Stimulated activated naive CD4-positive, alpha-beta T cell treated with Interleukin-2 at 50 U/mL for 16 hours (primary cell): ENCODE data around the gene PLXDC2.

Experiments used
- DNase-seq: peaks from one replicate; lab custom pipeline; 2025; lab: John Stamatoyannopoulos, UW

Gene PLXDC2

DNA sequence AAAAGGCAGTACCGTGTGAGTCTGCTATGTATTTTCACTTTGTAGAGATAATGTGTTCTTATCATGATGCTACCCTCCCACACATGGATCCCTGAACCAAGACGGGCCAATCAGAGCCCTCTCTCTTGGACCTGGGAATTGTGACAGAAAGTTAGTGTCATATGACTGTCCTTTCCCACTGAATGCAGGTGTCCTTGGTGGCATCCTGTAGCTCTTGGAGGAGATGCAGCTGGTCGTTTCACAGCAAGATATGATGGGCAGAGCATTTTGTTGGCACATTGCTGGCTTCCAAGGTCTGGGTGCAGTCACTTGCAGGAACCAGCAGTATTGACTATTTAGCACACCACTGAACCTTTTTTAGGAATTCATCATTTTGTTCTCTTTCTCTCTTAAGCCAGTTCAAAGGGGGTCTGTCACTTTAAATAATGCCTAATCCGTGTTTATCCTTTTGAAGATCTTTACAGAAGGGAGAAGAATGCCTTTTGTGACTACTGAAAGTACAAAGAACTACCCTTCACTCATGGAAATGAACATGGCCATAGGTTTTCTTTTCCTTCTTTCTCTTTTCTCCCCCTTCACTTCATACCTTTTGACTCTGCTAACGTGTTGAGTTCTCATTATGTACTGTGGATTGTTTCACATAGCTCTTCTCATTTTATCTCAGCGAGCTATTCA lies 125.1 kb downstream of the PLXDC2 start:
- no peak for DNase-seq

DNA sequence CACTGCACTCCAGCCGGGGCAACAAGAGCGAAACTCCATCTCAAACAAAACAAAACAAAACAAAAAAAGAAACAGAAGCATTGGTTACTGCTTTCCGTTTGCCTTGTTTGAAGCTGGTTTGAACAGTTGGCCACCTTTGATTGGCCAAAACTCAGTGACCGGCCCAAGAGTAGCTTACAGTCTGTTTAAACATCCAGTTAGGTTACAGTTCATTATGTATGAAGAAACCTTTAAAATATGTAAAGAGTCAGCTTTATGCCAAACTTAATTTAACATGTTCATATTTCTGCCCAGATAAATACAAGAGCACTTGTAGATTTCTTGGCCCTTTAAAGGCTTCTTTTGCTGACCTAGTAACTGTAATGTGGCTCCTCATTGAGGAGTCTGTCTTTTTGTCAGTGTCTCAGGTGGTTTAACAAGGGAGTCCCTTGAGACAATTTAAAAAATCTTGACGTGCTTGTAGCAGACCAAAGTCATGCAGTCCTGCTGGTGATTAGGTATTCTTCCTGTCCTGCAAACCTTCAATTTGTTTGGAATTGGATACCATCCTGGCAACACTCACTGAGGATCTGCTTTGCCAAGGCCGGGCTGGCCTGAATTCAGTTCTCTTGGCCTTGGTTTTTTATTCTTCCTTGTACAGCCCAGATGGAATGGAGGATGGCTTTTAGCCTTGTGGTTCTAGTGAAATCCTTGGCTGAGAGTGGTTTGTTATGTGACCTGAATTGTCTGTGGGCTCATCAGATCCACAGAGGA lies 128.9 kb downstream of the PLXDC2 start:
- no peak for DNase-seq

DNA sequence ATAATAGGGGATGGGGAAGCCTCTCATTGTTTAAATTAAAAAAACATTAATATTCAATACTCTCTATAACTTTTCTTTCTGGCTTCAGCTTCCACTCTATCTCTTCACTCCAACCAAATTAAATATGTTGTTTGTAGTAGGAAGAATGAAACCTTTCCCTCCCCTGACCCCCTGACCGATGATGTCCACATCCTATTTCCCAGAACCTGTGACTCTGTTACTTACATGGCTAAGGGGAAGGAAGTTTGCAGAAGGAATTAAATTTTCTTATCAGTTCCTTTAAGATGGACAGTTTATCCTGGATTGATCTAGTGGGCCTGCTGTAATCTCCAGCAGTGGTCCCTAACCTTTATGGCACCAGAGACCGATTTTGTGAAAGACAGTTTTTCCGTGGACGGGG lies 130.0 kb downstream of the PLXDC2 start:
- no peak for DNase-seq

DNA sequence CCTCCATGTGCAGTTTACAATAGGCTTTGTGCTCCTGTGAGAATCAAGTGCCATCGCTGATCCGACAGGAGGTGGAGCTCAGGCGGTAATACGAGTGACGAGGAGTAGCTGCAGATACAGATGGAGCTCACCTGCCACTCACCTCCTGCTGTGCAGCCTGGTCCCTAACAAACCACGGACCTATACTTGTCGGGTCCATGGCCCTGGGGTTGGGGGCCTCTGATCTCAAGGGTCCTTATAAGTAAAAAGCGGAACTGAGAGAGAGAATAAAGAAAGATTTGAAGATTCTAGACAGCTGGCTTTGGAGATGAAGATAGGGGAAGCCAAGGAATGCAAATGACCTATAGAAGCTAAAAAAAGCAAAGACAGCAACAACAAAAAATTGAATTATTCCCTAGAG lies 130.6 kb downstream of the PLXDC2 start:
- no peak for DNase-seq

DNA sequence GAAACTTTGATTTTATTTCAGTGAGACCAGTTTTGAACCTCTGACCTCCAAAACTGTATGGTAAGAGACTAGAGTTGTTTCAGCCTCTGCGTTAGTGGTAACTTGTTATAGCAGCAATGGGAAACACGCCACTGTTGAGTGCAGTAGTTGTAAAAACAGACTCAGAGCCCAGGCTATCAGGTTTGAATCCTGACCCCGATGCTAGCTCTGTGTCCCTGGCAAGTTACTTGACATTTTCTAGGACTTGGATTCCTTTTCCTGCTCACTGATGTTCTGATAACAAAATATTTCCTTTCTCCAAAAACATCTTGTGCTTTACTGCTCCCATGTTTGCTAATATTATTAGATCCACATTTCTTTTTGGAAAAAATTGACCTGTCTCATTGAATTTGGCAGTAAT lies 131.0 kb downstream of the PLXDC2 start:
- DNase-seq, result no peak

DNA sequence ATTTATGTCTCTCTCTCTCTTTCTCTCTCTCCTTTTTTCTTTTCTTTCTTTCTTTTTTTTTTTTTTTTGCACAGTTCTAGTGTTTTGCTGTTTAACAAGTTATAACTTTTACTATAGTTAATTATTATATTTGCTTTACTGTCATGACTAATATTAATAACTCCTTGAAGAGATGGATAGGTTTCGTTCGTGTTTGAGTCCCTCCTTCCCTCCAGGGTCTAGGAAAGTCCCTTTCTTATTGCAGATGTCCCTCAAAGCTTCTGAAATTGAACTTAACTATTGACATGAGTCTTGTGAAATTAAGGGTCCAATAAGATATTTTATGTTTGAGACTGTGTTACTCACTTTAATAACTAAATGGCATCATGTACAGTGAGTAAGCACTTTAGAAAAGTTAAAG lies 131.4 kb downstream of the PLXDC2 start:
- no peak for DNase-seq

DNA sequence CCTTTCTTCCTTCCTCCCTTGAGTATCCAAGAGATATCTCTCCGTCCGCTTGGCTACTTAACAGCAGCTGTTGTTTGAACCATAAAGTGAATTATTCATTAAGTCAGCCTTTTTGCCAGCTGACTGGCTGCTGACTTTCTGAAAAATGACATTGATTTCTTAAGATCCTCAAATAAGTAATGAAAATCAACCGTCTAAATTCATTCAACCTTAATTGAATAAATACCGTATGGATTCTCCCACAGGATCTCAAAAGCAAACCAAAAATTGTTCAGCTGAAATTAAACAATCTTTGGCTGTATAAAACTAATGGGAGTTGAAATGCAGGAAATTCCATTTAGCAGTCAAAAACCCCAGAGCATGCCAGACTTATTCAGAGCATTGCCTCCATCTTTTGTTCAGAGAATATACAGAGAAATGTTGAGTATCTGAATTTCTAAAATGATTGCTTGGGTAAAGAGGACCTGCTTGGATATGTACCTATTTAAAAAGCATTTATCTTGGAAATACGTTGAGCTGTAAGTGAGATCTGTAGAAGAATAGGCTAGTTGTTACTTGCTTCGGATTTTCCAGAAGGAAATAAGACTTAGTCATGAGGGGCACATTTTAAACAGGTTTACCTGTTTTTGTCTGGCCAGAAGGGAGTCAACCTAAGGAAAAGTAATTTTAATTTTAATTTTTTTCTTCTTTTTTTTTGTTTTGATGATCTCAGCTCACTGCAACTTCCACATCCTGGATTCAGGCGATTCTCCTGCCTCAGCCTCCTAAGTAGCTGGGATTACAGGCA lies 136.2 kb downstream of the PLXDC2 start:
- no peak for DNase-seq

DNA sequence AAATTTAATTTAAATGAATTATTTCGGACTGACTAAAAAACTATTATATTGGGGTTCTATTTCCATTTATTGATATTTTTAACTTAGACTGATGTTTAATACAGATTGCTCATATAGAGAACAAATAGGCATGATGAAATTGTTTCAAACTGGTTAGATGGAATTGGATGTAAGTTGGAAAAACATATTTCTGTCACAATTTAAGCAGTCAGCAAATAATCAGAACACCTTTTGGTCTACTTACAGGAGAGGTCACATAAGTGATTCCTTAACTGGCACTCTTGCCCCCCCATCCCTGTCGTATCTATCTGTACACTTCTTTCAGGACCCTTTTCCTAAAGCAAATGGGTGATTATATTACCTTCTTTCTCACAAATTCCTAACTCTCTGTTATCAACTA lies 138.4 kb downstream of the PLXDC2 start:
- no peak for DNase-seq

DNA sequence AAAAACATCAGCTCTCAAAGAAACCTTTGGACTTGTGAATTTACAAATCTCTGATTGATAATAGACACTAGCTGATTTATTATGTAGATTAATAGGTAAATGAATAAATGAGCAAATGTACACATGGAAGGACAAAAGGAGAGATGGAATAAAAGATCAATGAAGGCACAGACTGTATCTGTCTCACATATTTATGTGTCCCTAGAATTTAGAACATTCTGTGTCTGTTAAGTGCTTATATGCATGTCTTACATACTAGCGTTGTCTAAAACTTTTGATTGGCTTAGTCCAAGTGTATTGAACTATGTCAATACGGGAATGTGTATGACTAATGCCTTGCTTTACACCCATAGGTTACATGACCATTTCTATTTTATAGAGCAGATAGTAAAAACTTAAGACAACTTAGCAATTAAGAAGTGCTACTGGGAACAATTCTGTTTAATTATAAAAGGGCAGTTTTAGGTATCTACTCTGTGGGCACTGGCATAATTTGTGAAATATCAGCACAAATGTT lies 140.3 kb downstream of the PLXDC2 start:
- DNase-seq, result no peak

DNA sequence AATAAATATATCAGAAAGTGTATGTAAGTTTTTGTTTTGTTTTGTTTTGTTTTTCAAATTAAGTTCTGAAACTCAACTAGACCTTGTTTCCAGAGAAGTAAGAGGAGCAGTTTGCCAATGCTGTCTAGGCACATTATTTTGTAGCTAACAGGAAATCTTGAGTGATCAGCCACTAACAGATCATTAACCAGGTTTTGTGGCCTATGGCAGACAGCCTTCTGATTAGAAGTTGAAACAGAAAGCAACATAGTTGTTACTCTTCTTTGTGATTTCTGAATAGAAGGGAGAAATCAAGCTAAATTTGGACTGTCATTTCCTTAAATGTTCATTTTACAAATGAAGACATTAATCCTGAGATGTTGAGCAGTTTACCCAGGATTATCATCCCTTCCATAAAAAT lies 142.6 kb downstream of the PLXDC2 start:
- no peak for DNase-seq

DNA sequence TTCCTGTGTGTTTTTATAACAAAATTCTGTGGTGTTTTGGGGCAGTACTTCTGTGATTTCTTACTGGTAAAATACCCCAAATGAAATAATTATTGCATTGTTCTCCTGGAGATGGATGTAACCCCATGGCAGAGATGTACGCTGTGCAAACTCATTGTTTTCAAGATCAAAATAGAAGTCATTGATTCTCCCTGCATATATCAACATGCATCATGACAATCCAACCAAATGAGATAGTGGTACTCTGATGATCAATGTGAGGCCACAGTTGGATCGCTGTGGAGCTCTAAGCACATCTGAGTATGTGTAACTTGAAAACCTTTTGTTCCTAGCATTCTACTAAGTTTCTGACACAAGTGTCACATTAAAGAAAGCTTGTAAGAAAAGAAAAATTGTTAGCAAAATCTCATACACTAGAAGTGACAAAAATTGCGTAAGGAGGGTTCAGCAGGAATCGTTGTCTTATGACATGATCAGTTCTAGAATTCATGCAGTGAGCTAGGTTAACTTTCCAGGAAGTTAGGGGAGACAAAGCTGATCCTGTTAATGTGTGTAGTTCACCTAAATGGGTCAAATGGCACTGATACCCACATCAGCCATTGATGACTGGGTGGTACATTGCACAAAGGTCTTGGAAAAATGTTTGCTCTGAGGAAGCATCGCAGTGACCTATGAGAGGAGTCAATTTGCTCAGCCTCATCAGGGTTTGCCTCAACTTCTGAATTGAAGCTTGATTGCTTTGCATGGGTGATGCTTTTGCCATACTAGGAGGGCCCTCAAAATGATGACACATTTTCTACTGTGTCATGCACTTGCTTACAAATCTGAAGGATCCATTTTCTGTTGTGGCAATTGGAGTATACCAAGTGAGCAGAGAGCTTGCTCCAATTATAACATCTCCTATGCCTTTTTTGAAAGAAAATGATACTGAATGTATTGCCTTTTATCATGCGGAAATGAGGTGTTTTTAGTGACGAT lies 145.1 kb downstream of the PLXDC2 start:
- no peak for DNase-seq

DNA sequence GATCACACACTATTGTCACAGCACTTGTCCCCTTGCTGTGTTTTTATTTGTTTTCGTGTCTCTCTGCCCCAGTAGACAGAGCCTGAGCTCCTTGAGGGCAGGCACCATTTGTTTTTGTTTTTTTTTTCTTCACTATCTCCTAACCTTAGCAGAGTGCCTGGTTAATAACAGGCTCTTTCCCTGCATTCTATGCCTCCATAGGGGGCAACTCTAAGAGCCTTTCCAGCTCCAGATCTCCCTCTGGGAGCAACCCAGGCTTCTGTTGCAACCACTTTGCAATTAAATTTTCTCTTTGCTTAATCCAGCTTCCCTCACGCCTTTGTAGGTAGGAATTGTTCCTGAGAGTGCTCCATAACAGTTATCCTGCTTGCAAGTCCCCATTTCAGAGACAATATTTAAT lies 148.4 kb downstream of the PLXDC2 start:
- no peak for DNase-seq

DNA sequence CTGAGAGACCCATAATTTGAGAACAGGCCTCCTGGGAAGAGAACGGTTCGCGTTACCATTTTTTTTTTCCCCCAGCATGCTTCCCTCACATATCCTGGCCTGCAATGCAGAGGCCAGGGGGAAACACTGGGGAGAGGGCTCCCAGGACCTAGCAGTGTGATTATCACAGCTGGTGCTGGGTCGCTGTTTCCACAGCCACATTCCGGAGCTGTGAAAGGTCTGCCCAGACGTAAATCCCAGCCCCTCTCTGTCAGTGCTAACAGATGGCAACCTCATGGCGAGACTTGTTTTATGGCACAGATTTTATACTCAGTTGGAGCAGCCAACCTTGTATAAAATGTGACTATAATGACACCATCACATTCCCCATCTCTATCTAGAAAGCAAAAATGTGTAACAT lies 150.5 kb downstream of the PLXDC2 start:
- DNase-seq, result no peak

DNA sequence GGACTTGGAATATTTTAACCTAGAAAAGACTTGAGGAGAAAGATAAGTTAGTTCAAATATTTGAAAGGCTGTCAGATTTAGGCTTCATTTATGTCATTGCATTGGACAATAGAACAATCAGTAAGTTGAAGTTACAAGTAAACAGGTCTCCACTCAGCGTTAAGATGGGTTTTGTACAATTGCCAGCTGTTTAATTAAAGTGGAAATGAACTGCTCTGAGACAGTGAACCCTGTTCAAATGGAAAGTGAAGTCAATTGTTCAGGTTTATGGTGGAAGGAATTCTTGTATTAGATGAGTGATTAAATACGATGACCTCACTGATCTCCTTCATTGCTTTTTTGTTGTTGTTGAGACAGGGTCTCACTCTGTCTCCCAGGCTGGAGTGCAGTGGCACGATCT lies 151.7 kb downstream of the PLXDC2 start:
- DNase-seq, result no peak

DNA sequence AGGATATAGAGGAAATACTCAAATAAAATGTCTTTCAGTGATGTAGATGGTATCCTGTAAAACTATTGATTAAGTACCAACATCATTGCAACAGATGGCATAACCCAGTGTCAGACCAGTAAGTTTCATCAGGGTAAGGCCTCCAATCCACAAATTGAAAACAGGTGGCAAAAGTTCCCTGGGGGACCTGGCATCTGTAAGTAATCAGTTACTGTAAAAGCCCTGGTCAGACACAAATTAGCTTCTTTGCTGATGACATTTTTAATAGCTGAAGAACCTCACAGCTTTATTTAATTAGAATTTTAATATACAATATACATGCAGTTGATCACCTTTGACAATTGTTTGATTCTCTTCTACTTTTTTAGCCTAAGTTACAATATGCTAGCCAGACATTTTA lies 152.5 kb downstream of the PLXDC2 start:
- no peak for DNase-seq

DNA sequence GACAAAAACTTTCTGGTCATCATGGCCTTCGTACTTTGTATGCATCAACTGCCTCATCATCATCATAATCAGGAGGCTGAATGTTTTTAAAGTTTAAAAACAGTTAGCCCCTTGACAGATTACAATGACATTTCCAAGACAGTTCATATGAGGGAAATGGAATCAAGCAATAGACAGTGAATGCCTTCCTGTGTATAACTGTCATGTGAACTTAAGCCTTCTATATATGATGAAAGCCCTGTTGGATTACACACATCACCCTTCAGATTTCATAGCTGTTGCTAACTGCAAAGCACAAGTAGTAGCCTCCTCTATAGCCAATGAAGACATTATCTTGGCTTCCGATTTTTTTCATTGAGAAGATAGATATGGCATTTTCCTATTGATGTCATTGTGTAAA lies 154.0 kb downstream of the PLXDC2 start:
- no peak for DNase-seq

DNA sequence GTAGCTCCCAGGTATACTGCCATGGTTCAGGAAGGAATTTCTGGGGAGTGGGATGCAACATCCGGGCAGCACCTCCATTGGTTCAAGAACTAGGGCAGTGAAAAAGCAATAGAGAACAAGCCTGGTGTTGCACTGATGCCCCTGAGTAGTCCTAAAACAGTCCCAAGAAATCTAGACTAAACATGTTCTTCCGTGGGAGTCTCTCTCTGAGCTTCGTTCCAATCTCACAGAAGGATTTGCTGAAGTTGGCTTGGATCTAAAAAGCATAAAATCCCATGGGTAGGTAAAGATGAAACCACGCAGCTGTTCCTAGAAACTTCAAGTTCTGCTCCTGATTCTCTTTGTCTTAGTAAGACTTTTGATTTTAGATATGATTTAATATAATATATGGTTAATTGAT lies 154.5 kb downstream of the PLXDC2 start:
- no peak for DNase-seq

DNA sequence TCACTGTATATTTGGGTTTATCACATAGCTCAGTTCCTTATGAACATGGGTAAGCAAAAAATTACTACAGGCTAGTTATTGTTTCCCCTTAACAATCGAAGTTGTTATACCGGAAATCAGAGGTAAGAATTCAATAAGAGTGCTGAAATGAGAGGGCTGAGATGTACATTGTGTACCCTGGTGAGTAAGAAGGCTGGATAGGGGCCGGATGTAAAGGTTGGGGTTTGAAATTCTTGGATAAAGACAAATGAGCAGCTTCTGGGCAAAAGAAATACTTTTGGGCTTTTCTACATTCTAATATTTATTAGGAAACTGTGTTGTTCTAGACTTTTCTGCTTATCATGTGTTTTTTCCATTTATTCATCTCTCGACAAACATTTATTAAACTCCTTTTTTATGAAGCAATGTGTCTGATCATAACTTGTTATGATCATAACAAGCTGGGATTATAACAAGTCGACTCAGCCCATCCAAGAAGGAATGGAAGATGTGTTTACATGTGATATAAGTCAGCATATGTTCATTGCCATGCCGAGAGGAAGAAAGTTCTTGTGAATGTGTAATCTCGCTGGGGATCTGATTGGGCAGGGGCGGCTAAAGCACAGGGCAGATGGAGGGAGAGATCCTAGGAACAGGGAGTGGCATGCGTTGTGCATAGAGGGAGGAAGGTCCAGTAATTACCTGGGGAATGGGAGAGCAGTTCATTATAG lies 155.3 kb downstream of the PLXDC2 start:
- DNase-seq, result no peak

DNA sequence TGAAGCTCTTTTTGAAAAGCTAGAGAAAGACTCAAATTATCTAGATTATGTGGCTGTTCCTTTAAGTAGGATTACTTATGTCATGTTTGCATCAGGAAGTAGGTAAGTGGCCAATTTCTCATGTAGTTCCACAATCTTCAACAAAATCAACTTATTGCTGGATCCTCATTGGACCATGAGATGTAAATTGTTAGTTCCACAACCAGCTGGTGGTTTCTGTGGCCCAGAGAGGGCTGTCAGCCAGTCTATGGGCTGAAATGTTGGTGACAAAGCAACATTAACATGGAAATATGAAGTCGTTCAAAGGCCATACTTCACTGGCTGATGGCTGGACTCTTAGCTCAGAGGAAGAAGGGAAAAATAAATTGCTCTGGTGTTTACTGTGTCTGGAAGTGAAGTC lies 157.9 kb downstream of the PLXDC2 start:
- no peak for DNase-seq

DNA sequence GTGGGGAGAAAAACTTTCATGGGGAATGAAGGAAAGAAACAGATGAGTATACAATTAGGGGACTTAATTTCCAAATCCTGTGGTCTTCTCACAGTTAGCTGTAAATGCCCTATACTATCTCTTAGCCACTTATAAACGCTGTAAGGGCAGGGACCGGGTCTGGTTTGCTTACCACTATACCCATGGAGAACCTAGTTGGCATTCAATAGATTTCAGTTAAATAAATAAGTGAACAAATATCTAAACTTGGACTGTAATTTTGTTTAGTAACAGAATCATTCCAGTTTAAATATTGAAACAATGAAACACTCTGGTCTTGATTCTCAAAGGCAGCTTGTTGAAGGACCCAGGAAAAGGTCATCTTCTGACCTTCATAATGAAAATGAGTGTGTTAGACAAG lies 158.3 kb downstream of the PLXDC2 start:
- DNase-seq, result no peak

DNA sequence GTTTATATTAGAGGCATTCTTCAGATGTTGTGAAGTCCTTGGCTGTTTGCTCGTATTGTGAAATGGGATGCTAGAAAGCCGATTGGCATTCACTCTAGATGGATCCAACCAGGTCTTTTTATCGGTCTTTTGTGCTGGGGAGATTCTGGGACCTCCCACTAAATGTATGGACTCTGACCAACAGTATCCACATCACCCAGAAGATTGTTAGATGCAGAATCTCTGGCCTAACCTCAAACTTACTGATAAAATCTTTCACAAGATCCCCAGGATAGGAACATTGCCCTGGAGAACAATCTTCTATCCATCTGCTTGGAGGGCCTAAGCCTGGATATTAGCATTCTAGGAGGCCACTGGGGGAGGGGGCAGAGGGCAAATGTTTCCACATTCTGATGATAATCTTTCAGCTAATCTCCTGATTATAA lies 160.9 kb downstream of the PLXDC2 start:
- DNase-seq, result no peak
